GM06990 (cell line): ENCODE results near the gene GRIK3.
A peak's percentile ranks its signal among the peaks of the same experiment; 100 is the strongest.

Source experiments
- DNase-seq: peaks from one replicate; pipeline ENCODE4 v3.0.0-alpha.2; 2011; ENCODE audit not compliant: insufficient read length; ENCODE audit errors: extremely low read depth
- H3K27me3 ChIP-seq: replicated peaks from 2 replicates; pipeline ENCODE4 v1.6.0; 2011; ENCODE audit warnings: low read length; ENCODE audit not compliant: control insufficient read depth, insufficient read depth
- H3K36me3 ChIP-seq: 2 replicates; pipeline ENCODE4 v1.5.1; 2011; ENCODE audit warnings: low read length; ENCODE audit not compliant: control insufficient read depth, insufficient read depth
- H3K4me3 ChIP-seq: replicated peaks from 2 replicates; pipeline ENCODE4 v1.5.1; 2011; ENCODE audit warnings: low read depth, mild to moderate bottlenecking, control low read depth, low read length
- CTCF ChIP-seq: IDR thresholded peaks from 2 replicates; pipeline ENCODE4 v1.5.1; 2011; ENCODE audit warnings: low read length, control low read depth, mild to moderate bottlenecking, inconsistent platforms; ENCODE audit not compliant: insufficient read depth, poor library complexity, severe bottlenecking

GRIK3 gene

GRCh38 chr1:36866169-36866814, 168.0 kb downstream of the GRIK3 start:
- H3K4me3 ChIP-seq: no peak overlapping the region
- no peaks in the 10 kb centered on the region for H3K36me3 ChIP-seq
- TF ChIP-seq CTCF: no peak
- no peaks in the 10 kb centered on the region; the same call in 1 of the 2 replicates for H3K27me3 ChIP-seq
- DNase-seq: no peak

GRCh38 chr1:36865602-36865900, 168.8 kb downstream of the GRIK3 start:
- no peak for TF ChIP-seq CTCF
- Histone ChIP-seq H3K36me3 (no peaks in the 10 kb centered on the region), H3K4me3 (no peak overlapping the region), H3K27me3 (no peaks in the 10 kb centered on the region; the same call in 1 of the 2 replicates)
- no peak for DNase-seq

GRCh38 chr1:36864823-36865601, 169.3 kb downstream of the GRIK3 start:
- DNase-seq: no peak
- H3K4me3 ChIP-seq: no peak overlapping the region
- no peaks in the 10 kb centered on the region for H3K36me3 ChIP-seq
- TF ChIP-seq CTCF: no peak
- H3K27me3 ChIP-seq: no peaks in the 10 kb centered on the region; the same call in 1 of the 2 replicates

- DNase-seq: no peak
- H3K36me3 ChIP-seq: no peaks in the 10 kb centered on the region
- peak; percentile 72 for TF ChIP-seq CTCF
- H3K4me3 ChIP-seq: no peak overlapping the region
- no peaks in the 10 kb centered on the region; the same call in 1 of the 2 replicates for H3K27me3 ChIP-seq
Observed at GRCh38 chr1:36864182-36864822, 170.0 kb downstream of the GRIK3 start.

- H3K27me3 ChIP-seq: no peaks in the 10 kb centered on the region; the same call in 1 of the 2 replicates
- no peak for TF ChIP-seq CTCF
Observed at GRCh38 chr1:36863500-36863899, 170.8 kb downstream of the GRIK3 start.

More at GRCh38 chr1:36863500-36863899, 170.8 kb downstream of the GRIK3 start:
- no peaks in the 10 kb centered on the region for H3K36me3 ChIP-seq
- DNase-seq: no peak
- H3K4me3 ChIP-seq: no peak overlapping the region
